RPMI7951 (cell line): ENCODE measurements around the gene PWWP2B. TPM values are rescaled to one million over a fixed set of nuclear protein-coding genes. Genes with fewer than 3 reads are reported as not detected.

Experiments used
- total RNA-seq: library from RNA; depleted of rRNA; stranded (reverse); fragments of >200 nt; shearing (Covaris generic); gene quantifications from 2 replicates; pipeline ENCODE4 v1.2.3, GENCODE V29; 2014; rRNA removed

PWWP2B gene
- total RNA-seq, 1 experiment from 2014 or later = 4.7 TPM

Other genes starting within 250 kb of the PWWP2B start
- gene DPYSL4, start 210.3 kb upstream of the PWWP2B start, total RNA-seq = 0.88 and 1.6 TPM in 2 replicates
- 16.6 and 16.7 TPM in 2 replicates for gene STK32C, start 89.2 kb upstream of the PWWP2B start, total RNA-seq
- gene LRRC27, start 65.0 kb upstream of the PWWP2B start, total RNA-seq = 3.0 and 4.3 TPM in 2 replicates
- gene INPP5A, start 140.6 kb downstream of the PWWP2B start, total RNA-seq = 25.5 and 28.1 TPM in 2 replicates